Mesenchymal stem cell (in vitro differentiated cells and primary cell): Measurements from ENCODE around the gene ZNF665.
"Not testable (repeated sequence)": the region's sequence is repeated elsewhere in the genome, so short reads cannot be mapped to it uniquely, and the experiment has no call there.

Experiments
- DNase-seq: peaks from one replicate; pipeline ENCODE4 v3.0.0-alpha.2; 2013
- H2AFZ ChIP-seq: one replicate; pipeline ENCODE4 v1.6.1; 2013; ENCODE audit warnings: low read depth, mild to moderate bottlenecking, control low read depth, inconsistent platforms, low read length, moderate library complexity
- H2AK5ac ChIP-seq: 2 replicates; pipeline ENCODE4 v1.6.1; 2013; ENCODE audit warnings: low read length, moderate library complexity, mild to moderate bottlenecking, inconsistent platforms; ENCODE audit not compliant: severe bottlenecking
- H2BK120ac ChIP-seq: one replicate; pipeline ENCODE4 v1.6.1; 2013; ENCODE audit warnings: low read depth, mild to moderate bottlenecking, inconsistent platforms, low read length, moderate library complexity
- H2BK12ac ChIP-seq, 2 experiments: one replicate each; pipeline ENCODE4 v1.6.1; 2013; ENCODE audit warnings: inconsistent platforms in 2 of 2, low read length in 2 of 2, mild to moderate bottlenecking in 2 of 2, moderate library complexity in 2 of 2, control low read depth in 1 of 2
- H2BK15ac ChIP-seq: one replicate; pipeline ENCODE4 v1.6.1; 2013; ENCODE audit warnings: mild to moderate bottlenecking, low read depth, inconsistent platforms; ENCODE audit not compliant: poor library complexity, severe bottlenecking
- H2BK5ac ChIP-seq: 2 replicates; pipeline ENCODE4 v1.6.1; 2013; ENCODE audit warnings: low read depth, mild to moderate bottlenecking, low read length, control low read depth, inconsistent platforms; ENCODE audit not compliant: poor library complexity, severe bottlenecking
- H3K14ac ChIP-seq, 2 experiments: one replicate each; pipeline ENCODE4 v1.6.1; 2013; ENCODE audit warnings: inconsistent platforms in 2 of 2, low read length in 2 of 2, control low read depth in 1 of 2, mild to moderate bottlenecking in 1 of 2, moderate library complexity in 1 of 2
- H3K18ac ChIP-seq, 2 experiments: one replicate each; pipeline ENCODE4 v1.6.1; 2013; ENCODE audit warnings: inconsistent platforms in 2 of 2, low read length in 2 of 2, control low read depth in 1 of 2, low read depth in 1 of 2, mild to moderate bottlenecking in 1 of 2
- H3K23ac ChIP-seq, 2 experiments: one replicate each; pipeline ENCODE4 v1.6.1; 2013; ENCODE audit warnings: inconsistent platforms in 2 of 2, low read length in 2 of 2, mild to moderate bottlenecking in 2 of 2, moderate library complexity in 2 of 2, control low read depth in 1 of 2
- H3K27ac ChIP-seq: 2 replicates; pipeline ENCODE4 v1.5.1; 2013; ENCODE audit warnings: mild to moderate bottlenecking, moderate library complexity, low read length, control low read depth, inconsistent platforms; ENCODE audit not compliant: poor library complexity, severe bottlenecking
- H3K27me3 ChIP-seq, 2 experiments: 2 replicates each; pipeline versions ENCODE4 v1.6.1 to v1.7.0; 2013; ENCODE audit warnings: low read length in 2 of 2, mild to moderate bottlenecking in 2 of 2, moderate library complexity in 2 of 2, control low read depth in 1 of 2, inconsistent platforms in 1 of 2; ENCODE audit not compliant: control insufficient read depth in 1 of 2, insufficient read depth in 1 of 2
- H3K36me3 ChIP-seq, 2 experiments: 2 replicates each; pipeline versions ENCODE4 v1.6.1 to v1.7.0; 2013; ENCODE audit warnings: low read length in 2 of 2, control low read depth in 1 of 2, inconsistent platforms in 1 of 2, low read depth in 1 of 2, mild to moderate bottlenecking in 1 of 2; ENCODE audit not compliant: insufficient read depth in 2 of 2, control insufficient read depth in 1 of 2
- H3K4ac ChIP-seq, 2 experiments: one replicate each; pipeline ENCODE4 v1.6.1; 2013; ENCODE audit warnings: inconsistent platforms in 2 of 2, low read length in 2 of 2, mild to moderate bottlenecking in 2 of 2, moderate library complexity in 2 of 2, control low read depth in 1 of 2, low read depth in 1 of 2
- H3K4me1 ChIP-seq: 2 replicates; pipeline ENCODE4 v1.6.1; 2013; ENCODE audit warnings: low read depth, low read length, control low read depth; ENCODE audit not compliant: control insufficient read depth, insufficient read depth
- H3K4me2 ChIP-seq: 2 replicates; pipeline ENCODE4 v1.6.1; 2013; ENCODE audit warnings: low read length, mild to moderate bottlenecking, inconsistent platforms; ENCODE audit not compliant: poor library complexity, severe bottlenecking
- H3K4me3 ChIP-seq, 2 experiments: 2 replicates each; pipeline versions ENCODE4 v1.5.1 to v1.7.0; 2013; ENCODE audit warnings: low read length in 2 of 2, mild to moderate bottlenecking in 2 of 2, control low read depth in 1 of 2, low read depth in 1 of 2; ENCODE audit not compliant: insufficient read depth in 1 of 2
- H3K79me1 ChIP-seq: replicated peaks from 2 replicates; pipeline ENCODE4 v1.6.1; 2013; ENCODE audit warnings: mild to moderate bottlenecking, control low read depth, low read length, inconsistent platforms; ENCODE audit not compliant: poor library complexity, severe bottlenecking
- H3K9ac ChIP-seq: 2 replicates; pipeline ENCODE4 v1.7.0; 2013; ENCODE audit warnings: mild to moderate bottlenecking, low read length, moderate library complexity
- H3K9me3 ChIP-seq: 2 replicates; pipeline ENCODE4 v1.7.0; 2013; ENCODE audit warnings: mild to moderate bottlenecking, low read length; ENCODE audit not compliant: control insufficient read depth
- H4K8ac ChIP-seq: one replicate; pipeline ENCODE4 v1.6.1; 2013; ENCODE audit warnings: inconsistent platforms, mild to moderate bottlenecking, low read length, moderate library complexity
- H4K91ac ChIP-seq: one replicate; pipeline ENCODE4 v1.6.1; 2013; ENCODE audit warnings: mild to moderate bottlenecking, low read length, inconsistent platforms
- WGBS: methylation state at CpG from one replicate; pipeline ENCODE4 v1.1.7; 2013; ENCODE audit warnings: mixed read lengths; 5-methylcytosine and 5-hydroxymethylcytosine counted together

Gene ZNF665

GRCh38 chr19:53193535-53194222 is 521 bp upstream of the ZNF665 start:
- 84% methylated on average over 10 of the region's 12 CpGs for WGBS
- no peak for DNase-seq
- Histone ChIP-seq H3K4me3 (peak overlapping the region in 1 of 2 experiments; percentile 96), H3K18ac (no peak overlapping the region), H2BK12ac (no peak overlapping the region), H3K79me1 (peaks cover 3% of the 10 kb centered on the region), H4K8ac (peak overlapping the region; percentile 66), H3K23ac (no peak overlapping the region), H2BK15ac (no peak overlapping the region), H3K27ac (no peak overlapping the region), H2AK5ac (no peak overlapping the region), H3K36me3 (peaks cover 10 to 12% of the 10 kb centered on the region in 2 experiments), H3K4ac (no peak overlapping the region), H2BK120ac (no peak overlapping the region), H3K4me1 (peaks cover 10% of the 10 kb centered on the region), H4K91ac (peak overlapping the region; percentile 25), H3K14ac (no peak overlapping the region), H3K4me2 (peak overlapping the region; percentile 35), H3K9ac (peak overlapping the region; percentile 69), H2BK5ac (no peak overlapping the region), H3K27me3 (no peaks in the 10 kb centered on the region), H3K9me3 (peaks cover 6% of the 10 kb centered on the region), H2AFZ (no peak overlapping the region)

- Histone ChIP-seq H3K4me2 (no peak overlapping the region), H2BK5ac (no peak overlapping the region), H4K91ac (no peak overlapping the region), H2AFZ (no peak overlapping the region), H4K8ac (no peak overlapping the region), H3K79me1 (no peaks in the 10 kb centered on the region), H3K36me3 (peaks cover 6 to 12% of the 10 kb centered on the region in 2 experiments), H2AK5ac (no peak overlapping the region), H3K9ac (no peak overlapping the region), H2BK12ac (no peak overlapping the region), H2BK15ac (no peak overlapping the region), H2BK120ac (no peak overlapping the region), H3K27me3 (no peaks in the 10 kb centered on the region), H3K4me3 (no peak overlapping the region), H3K27ac (no peak overlapping the region), H3K18ac (no peak overlapping the region), H3K9me3 (no peaks in the 10 kb centered on the region), H3K14ac (no peak overlapping the region), H3K4me1 (peaks cover 6% of the 10 kb centered on the region), H3K4ac (no peak overlapping the region), H3K23ac (no peak overlapping the region)
- 95% methylated on average over 3 of the region's 3 CpGs for WGBS
- DNase-seq = no peak
Measured at GRCh38 chr19:53190253-53190652, 2.9 kb downstream of the ZNF665 start.

GRCh38 chr19:53189691-53190198 is 3.4 kb downstream of the ZNF665 start:
- not testable (repeated sequence) for H3K4me1 ChIP-seq, H3K23ac ChIP-seq, DNase-seq, H3K4me2 ChIP-seq, H2BK120ac ChIP-seq, H3K9ac ChIP-seq, H3K27me3 ChIP-seq, H4K91ac ChIP-seq, H3K18ac ChIP-seq, H2BK12ac ChIP-seq, H3K9me3 ChIP-seq, H3K4me3 ChIP-seq, H2AFZ ChIP-seq, H3K79me1 ChIP-seq, H3K14ac ChIP-seq, H2AK5ac ChIP-seq, H3K27ac ChIP-seq, H4K8ac ChIP-seq, H2BK5ac ChIP-seq, H3K4ac ChIP-seq, H2BK15ac ChIP-seq
- 99% methylated on average over 5 of the region's 16 CpGs for WGBS
- H3K36me3 ChIP-seq = peaks cover 6 to 12% of the 10 kb centered on the region in 2 experiments

- not testable (repeated sequence) for H4K8ac ChIP-seq, H2BK12ac ChIP-seq, H2AFZ ChIP-seq, H2BK15ac ChIP-seq, H3K23ac ChIP-seq, H3K4ac ChIP-seq, H3K4me1 ChIP-seq, H2BK5ac ChIP-seq, H2AK5ac ChIP-seq, H2BK120ac ChIP-seq, H3K4me2 ChIP-seq, H3K9ac ChIP-seq, H3K18ac ChIP-seq, H3K79me1 ChIP-seq, H3K27ac ChIP-seq, H3K4me3 ChIP-seq, DNase-seq, H3K14ac ChIP-seq, H4K91ac ChIP-seq, H3K27me3 ChIP-seq
- 65% methylated on average over 13 of the region's 19 CpGs for WGBS
- Histone ChIP-seq H3K9me3 (peaks cover 23% of the 10 kb centered on the region), H3K36me3 (peaks cover 10 to 23% of the 10 kb centered on the region in 2 experiments)
Measured at GRCh38 chr19:53185155-53185882, 7.8 kb downstream of the ZNF665 start.
